GM18511 (cell line): ENCODE measurements around the gene GAB4.
"Not testable (repeated sequence)": the region's sequence is repeated elsewhere in the genome, so short reads cannot be mapped to it uniquely, and the experiment has no call there.

Experiments
- ATAC-seq: cut with Tn5 transposase; IDR thresholded peaks from one replicate; pipeline ENCODE4 v1.9.1; 2021; ENCODE audit warnings: mild to moderate bottlenecking, moderate library complexity; ENCODE audit not compliant: unreplicated experiment

Gene GAB4

GRCh38 chr22:17007852-17008731 is at the start of gene GAB4:
Gene GAB4, minus strand, starts transcription at chr22:17008222. Its CDS starts 108 bp downstream, at chr22:17008114.
- no peak for ATAC-seq

- ATAC-seq: no peak
Measured at GRCh38 chr22:17056807-17057206, 48.8 kb upstream of the GAB4 start.

GRCh38 chr22:17056058-17056457 is 48.0 kb upstream of the GAB4 start:
- no peak for ATAC-seq

- ATAC-seq: no peak
Measured at GRCh38 chr22:17047656-17048055, 39.6 kb upstream of the GAB4 start.

GRCh38 chr22:17046566-17047348 is 38.7 kb upstream of the GAB4 start:
- ATAC-seq: no peak

- ATAC-seq: no peak
Measured at GRCh38 chr22:17043521-17043920, 35.5 kb upstream of the GAB4 start.

GRCh38 chr22:17036842-17037711 is 29.1 kb upstream of the GAB4 start:
- not testable (repeated sequence) for ATAC-seq

- not testable (repeated sequence) for ATAC-seq
Measured at GRCh38 chr22:17035976-17036841, 28.2 kb upstream of the GAB4 start.

- ATAC-seq: no peak
Measured at GRCh38 chr22:17035246-17035645, 27.2 kb upstream of the GAB4 start.

- ATAC-seq: not testable (repeated sequence)
Measured at GRCh38 chr22:17034532-17034931, 26.5 kb upstream of the GAB4 start.

GRCh38 chr22:17032277-17032676 is 24.3 kb upstream of the GAB4 start:
- ATAC-seq: not testable (repeated sequence)

GRCh38 chr22:17024380-17024779 is 16.4 kb upstream of the GAB4 start:
- not testable (repeated sequence) for ATAC-seq

GRCh38 chr22:17015552-17015951 is 7.5 kb upstream of the GAB4 start:
- ATAC-seq: not testable (repeated sequence)

- not testable (repeated sequence) for ATAC-seq
Measured at GRCh38 chr22:17014101-17014440, 6.0 kb upstream of the GAB4 start.

- ATAC-seq: no peak
Measured at GRCh38 chr22:17013396-17014100, 5.5 kb upstream of the GAB4 start.

- ATAC-seq: no peak
Measured at GRCh38 chr22:17012267-17012666, 4.2 kb upstream of the GAB4 start.

- ATAC-seq: no peak
Measured at GRCh38 chr22:17009640-17010291, 1.7 kb upstream of the GAB4 start.

GRCh38 chr22:17007257-17007656 is 765 bp downstream of the GAB4 start:
- ATAC-seq: no peak

GRCh38 chr22:16989915-16990314 is 18.1 kb downstream of the GAB4 start:
- ATAC-seq: no peak
